Measurements from ENCODE around the gene POC1B. TPM values are rescaled to one million over a fixed set of nuclear protein-coding genes. Genes with fewer than 3 reads are reported as not detected.

Gene POC1B
- total and polyA plus RNA-seq, 5 donors from 2014 or later = 22.1 to 38.0 (median 33.0) TPM

DNA sequence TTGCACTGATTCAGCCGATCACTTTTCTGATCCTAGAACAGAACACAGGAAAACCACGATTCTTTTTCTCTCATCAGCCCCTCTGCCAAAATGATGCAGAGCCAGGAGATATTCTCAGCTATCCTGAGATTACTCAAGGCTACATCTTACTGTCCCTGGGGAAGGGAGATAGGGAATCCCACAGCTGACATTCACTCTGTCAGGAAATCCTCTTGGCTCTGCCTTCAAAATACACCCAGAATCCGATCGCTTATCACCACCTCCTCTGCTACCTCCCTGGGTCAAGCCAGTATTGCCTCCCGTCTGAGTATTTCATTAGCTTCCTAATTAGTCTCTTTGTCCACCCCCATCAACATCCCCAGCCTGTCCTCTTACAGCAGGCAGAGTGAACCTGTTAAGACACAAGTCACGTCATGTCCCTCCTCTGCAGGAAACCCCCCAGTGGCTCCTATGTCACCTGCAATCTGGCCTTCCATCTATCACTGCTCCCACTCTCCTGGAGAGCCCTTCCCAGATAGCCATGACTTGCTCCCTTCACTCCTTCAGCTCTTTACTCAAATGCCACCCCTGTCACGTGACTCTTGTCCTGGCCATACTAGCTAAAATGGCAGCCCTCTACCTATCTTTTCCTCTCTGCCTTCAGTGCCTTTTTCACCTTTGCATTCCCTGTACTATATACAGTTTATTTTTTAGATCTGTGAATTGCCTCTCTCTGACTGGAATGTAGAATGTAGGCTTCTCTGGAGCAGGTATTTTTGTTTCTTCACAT lies 71.6 kb downstream of the POC1B start:
- no peaks in the 10 kb centered on the region for H3K27me3 Mint-ChIP-seq
- H3K27ac ChIP-seq (ENCODE audit: insufficient read depth, low read length, poor library complexity, severe bottlenecking) = no peak overlapping the region
- no peaks in the 10 kb centered on the region for H3K9me3 ChIP-seq (ENCODE audit: control insufficient read depth in 2 of 2, low read length in 2 of 2)
- peaks cover 0 to 18% (median 7%) of the 10 kb centered on the region in 4 donors for H3K4me1 Mint-ChIP-seq
- H3K36me3 ChIP-seq (ENCODE audit: control insufficient read depth, insufficient read depth, low read length) = peaks cover 2% of the 10 kb centered on the region
- H3K27me3 ChIP-seq (ENCODE audit: control insufficient read depth, insufficient read depth, low read length) = no peaks in the 10 kb centered on the region
- H3K27ac Mint-ChIP-seq = peak overlapping the region in 1 of 3 donors; percentile 83
- no peak overlapping the region for H3K4me3 Mint-ChIP-seq
- H3K9me3 Mint-ChIP-seq = no peaks in the 10 kb centered on the region
- no peaks in the 10 kb centered on the region for H3K4me1 ChIP-seq (ENCODE audit: control insufficient read depth, insufficient read depth, low read length, poor library complexity, severe bottlenecking)
- ATAC-seq (ENCODE audit: low read depth in 2 of 2) (no peak), DNase-seq (no peak)
- no peak overlapping the region for H3K4me3 ChIP-seq (ENCODE audit: low read depth, low read length)
- H3K36me3 Mint-ChIP-seq = peaks cover 27% of the 10 kb centered on the region

DNA sequence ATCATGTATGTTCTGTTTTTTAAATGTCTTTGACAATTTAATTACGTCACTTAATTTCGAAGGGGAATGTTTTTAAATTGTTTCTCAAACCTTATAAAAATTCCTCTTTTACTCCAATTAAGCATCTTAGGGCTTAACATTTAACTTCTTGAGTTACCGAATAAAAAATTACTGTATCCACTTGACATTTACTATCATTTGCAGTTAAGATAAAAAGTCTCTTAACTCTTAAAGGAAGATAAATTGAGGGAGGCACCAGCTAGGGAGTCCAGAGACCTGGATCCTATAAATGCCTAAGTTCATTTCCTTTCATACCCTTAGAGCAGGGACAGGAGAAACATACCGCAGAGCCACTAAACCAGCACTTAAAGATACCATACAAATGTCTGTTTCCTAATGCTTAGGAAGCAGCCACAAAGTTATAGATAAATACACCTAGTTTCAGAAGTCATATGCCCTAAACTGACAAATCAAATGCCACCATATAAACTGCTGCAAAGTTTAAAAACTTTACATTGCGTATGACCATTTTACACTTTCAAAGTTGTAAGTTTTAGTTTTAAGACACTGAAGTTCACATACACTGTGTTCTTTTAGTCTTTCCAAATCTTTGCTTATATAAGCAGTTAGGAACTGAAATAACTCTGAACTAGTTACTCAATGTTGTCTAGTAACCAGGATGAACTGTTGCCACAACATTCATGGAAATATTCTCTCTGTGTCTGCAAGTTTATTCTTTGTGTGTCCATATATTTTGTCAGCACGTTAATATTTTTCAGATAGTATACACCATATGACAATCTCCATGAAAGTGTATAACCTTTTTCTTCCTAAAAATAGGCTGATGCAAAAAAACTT lies 72.5 kb downstream of the POC1B start:
- DNase-seq (no peak), ATAC-seq (ENCODE audit: low read depth in 2 of 2) (no peak)
- peaks cover 0 to under 1% (median 0%) of the 10 kb centered on the region in 7 donors for H3K9me3 Mint-ChIP-seq
- no peak overlapping the region for H3K4me3 Mint-ChIP-seq
- H3K9me3 ChIP-seq (ENCODE audit: control insufficient read depth in 2 of 2, low read length in 2 of 2) = no peaks in the 10 kb centered on the region
- no peaks in the 10 kb centered on the region for H3K4me1 ChIP-seq (ENCODE audit: control insufficient read depth, insufficient read depth, low read length, poor library complexity, severe bottlenecking)
- no peak overlapping the region for H3K27ac Mint-ChIP-seq
- H3K36me3 ChIP-seq (ENCODE audit: control insufficient read depth, insufficient read depth, low read length) = peaks cover 10% of the 10 kb centered on the region
- H3K4me1 Mint-ChIP-seq = peaks cover 0 to 21% (median 7%) of the 10 kb centered on the region in 4 donors
- H3K36me3 Mint-ChIP-seq = peaks cover 29% of the 10 kb centered on the region
- no peak overlapping the region for H3K27ac ChIP-seq (ENCODE audit: insufficient read depth, low read length, poor library complexity, severe bottlenecking)
- no peaks in the 10 kb centered on the region for H3K27me3 Mint-ChIP-seq
- H3K4me3 ChIP-seq (ENCODE audit: low read depth, low read length) = no peak overlapping the region
- H3K27me3 ChIP-seq (ENCODE audit: control insufficient read depth, insufficient read depth, low read length) = no peaks in the 10 kb centered on the region

DNA sequence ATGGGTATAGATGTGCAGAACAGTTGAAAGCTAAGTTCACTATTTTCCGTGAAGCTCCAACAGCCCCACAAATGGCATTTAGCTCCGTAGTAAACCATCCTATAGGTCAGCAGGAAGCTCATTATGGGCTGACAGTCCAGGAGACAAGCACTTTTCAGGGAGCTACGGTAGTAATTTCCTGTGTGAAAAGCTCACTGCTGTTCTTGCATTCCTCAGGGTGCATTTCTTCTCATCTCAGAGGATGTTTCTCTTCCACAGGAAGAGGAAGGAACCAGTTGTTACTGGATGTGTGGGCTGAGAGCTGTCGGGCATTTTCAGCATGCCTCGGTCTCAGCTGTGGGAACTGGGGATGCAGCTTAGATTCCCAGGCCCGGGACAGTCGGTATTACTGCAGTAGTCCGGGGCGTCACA lies 74.0 kb downstream of the POC1B start:
- Histone ChIP-seq H3K27me3 (ENCODE audit: control insufficient read depth, insufficient read depth, low read length) (no peaks in the 10 kb centered on the region), H3K36me3 (ENCODE audit: control insufficient read depth, insufficient read depth, low read length) (peaks cover 10% of the 10 kb centered on the region), H3K9me3 (ENCODE audit: control insufficient read depth in 2 of 2, low read length in 2 of 2) (no peaks in the 10 kb centered on the region), H3K27ac (ENCODE audit: insufficient read depth, low read length, poor library complexity, severe bottlenecking) (no peak overlapping the region), H3K4me3 (ENCODE audit: low read depth, low read length) (no peak overlapping the region), H3K4me1 (ENCODE audit: control insufficient read depth, insufficient read depth, low read length, poor library complexity, severe bottlenecking) (no peaks in the 10 kb centered on the region)
- Mint-ChIP-seq H3K9me3 (peaks cover 0 to 3% (median 0%) of the 10 kb centered on the region in 7 donors), H3K36me3 (peaks cover 34% of the 10 kb centered on the region), H3K27ac (no peak overlapping the region), H3K4me3 (no peak overlapping the region), H3K27me3 (no peaks in the 10 kb centered on the region), H3K4me1 (peaks cover 0 to 21% (median 6%) of the 10 kb centered on the region in 4 donors)
- no peak for ATAC-seq (ENCODE audit: low read depth in 2 of 2)
- DNase-seq = no peak

DNA sequence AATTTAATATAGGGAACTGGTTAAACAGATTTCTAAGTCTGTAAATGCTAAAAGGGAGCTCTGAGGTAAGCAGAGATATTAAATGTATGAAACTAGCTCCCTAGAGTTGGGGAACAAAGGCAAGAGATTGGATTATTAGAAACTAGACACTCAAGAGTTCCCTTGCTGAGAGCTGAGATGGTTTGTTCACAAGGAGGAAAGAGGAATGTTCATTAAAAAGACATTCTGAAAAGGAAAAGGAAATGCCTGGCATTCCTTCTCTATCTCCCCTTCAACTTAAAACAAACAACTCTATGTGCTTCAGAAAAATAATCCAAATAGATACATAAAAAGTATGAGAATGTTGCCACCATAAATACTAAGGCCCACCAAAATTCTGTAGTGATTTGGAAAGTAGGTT lies 74.9 kb downstream of the POC1B start:
- H3K4me3 Mint-ChIP-seq = no peak overlapping the region

DNA sequence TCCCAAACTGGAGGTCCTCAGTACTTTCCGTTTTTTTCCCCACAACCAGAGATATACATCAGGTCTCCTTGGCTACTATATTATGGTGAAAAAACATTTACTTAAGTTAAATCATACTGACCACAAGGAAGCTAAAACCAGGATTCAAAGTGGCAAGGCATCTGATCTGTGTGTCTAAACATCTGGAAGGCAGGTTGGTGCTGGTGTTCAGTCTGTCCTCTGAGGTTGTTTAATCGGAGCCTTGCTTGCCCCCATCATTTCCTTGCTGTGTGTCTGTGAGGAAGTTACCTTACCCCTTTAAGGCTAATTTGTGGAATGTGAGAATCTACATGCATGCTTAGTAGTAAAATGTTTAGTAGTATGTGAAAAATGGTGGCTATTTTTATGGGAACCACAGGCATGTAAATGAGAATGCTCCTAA lies 76.9 kb downstream of the POC1B start:
- H3K9me3 ChIP-seq (ENCODE audit: control insufficient read depth in 2 of 2, low read length in 2 of 2) = no peaks in the 10 kb centered on the region
- Mint-ChIP-seq H3K36me3 (peaks cover 23% of the 10 kb centered on the region), H3K27ac (no peak overlapping the region), H3K9me3 (peaks cover 0 to 3% (median 0%) of the 10 kb centered on the region in 7 donors), H3K4me3 (no peak overlapping the region), H3K27me3 (no peaks in the 10 kb centered on the region), H3K4me1 (peaks cover 3 to 10% (median 5%) of the 10 kb centered on the region in 4 donors)
- H3K4me3 ChIP-seq (ENCODE audit: low read depth, low read length) = no peak overlapping the region
- no peak for ATAC-seq (ENCODE audit: low read depth in 2 of 2)
- no peaks in the 10 kb centered on the region for H3K27me3 ChIP-seq (ENCODE audit: control insufficient read depth, insufficient read depth, low read length)
- H3K27ac ChIP-seq (ENCODE audit: insufficient read depth, low read length, poor library complexity, severe bottlenecking) = no peak overlapping the region
- H3K4me1 ChIP-seq (ENCODE audit: control insufficient read depth, insufficient read depth, low read length, poor library complexity, severe bottlenecking) = no peaks in the 10 kb centered on the region
- DNase-seq = no peak
- peaks cover 8% of the 10 kb centered on the region for H3K36me3 ChIP-seq (ENCODE audit: control insufficient read depth, insufficient read depth, low read length)

More for the DNA sequence above, 74.9 kb downstream of the POC1B start:
- H3K9me3 ChIP-seq (ENCODE audit: control insufficient read depth in 2 of 2, low read length in 2 of 2) = no peaks in the 10 kb centered on the region
- Mint-ChIP-seq H3K27ac (no peak overlapping the region), H3K9me3 (peaks cover 0 to 3% (median 0%) of the 10 kb centered on the region in 7 donors), H3K27me3 (no peaks in the 10 kb centered on the region), H3K4me1 (peaks cover 0 to 18% (median 6%) of the 10 kb centered on the region in 4 donors), H3K36me3 (peaks cover 37% of the 10 kb centered on the region)
- H3K36me3 ChIP-seq (ENCODE audit: control insufficient read depth, insufficient read depth, low read length) = peaks cover 10% of the 10 kb centered on the region
- DNase-seq (no peak), ATAC-seq (ENCODE audit: low read depth in 2 of 2) (no peak)
- H3K4me3 ChIP-seq (ENCODE audit: low read depth, low read length) = no peak overlapping the region
- no peaks in the 10 kb centered on the region for H3K4me1 ChIP-seq (ENCODE audit: control insufficient read depth, insufficient read depth, low read length, poor library complexity, severe bottlenecking)
- H3K27me3 ChIP-seq (ENCODE audit: control insufficient read depth, insufficient read depth, low read length) = no peaks in the 10 kb centered on the region
- H3K27ac ChIP-seq (ENCODE audit: insufficient read depth, low read length, poor library complexity, severe bottlenecking) = no peak overlapping the region

DNA sequence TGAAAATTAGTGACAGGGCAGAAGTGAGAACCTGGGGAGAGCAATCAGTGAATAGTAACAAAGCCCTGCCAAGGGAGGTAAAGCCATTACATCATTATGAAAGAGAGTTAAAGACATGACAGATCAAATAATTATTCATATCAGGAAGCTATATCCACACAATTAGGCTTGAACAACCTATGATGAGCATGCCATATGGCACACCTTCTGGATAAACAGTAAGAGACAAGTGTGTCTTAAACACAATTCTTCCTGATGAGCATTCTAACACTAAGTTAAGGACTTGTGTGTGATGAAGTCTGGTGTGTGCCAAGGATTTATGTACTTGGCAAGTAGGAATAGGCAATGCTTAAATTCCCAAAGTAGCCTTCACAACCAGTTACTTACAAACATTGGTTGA lies 77.3 kb downstream of the POC1B start:
- H3K4me1 ChIP-seq (ENCODE audit: control insufficient read depth, insufficient read depth, low read length, poor library complexity, severe bottlenecking) = no peaks in the 10 kb centered on the region
- no peak overlapping the region for H3K27ac Mint-ChIP-seq
- ATAC-seq (ENCODE audit: low read depth in 2 of 2) = no peak
- H3K4me3 Mint-ChIP-seq = no peak overlapping the region
- peaks cover 8% of the 10 kb centered on the region for H3K36me3 ChIP-seq (ENCODE audit: control insufficient read depth, insufficient read depth, low read length)
- H3K36me3 Mint-ChIP-seq = peaks cover 22% of the 10 kb centered on the region
- H3K9me3 ChIP-seq (ENCODE audit: control insufficient read depth in 2 of 2, low read length in 2 of 2) = no peaks in the 10 kb centered on the region
- H3K9me3 Mint-ChIP-seq = peaks cover 0 to 3% (median 0%) of the 10 kb centered on the region in 7 donors
- H3K27ac ChIP-seq (ENCODE audit: insufficient read depth, low read length, poor library complexity, severe bottlenecking) = no peak overlapping the region
- H3K27me3 Mint-ChIP-seq = no peaks in the 10 kb centered on the region
- peaks cover 3 to 10% (median 5%) of the 10 kb centered on the region in 4 donors for H3K4me1 Mint-ChIP-seq
- H3K4me3 ChIP-seq (ENCODE audit: low read depth, low read length) = no peak overlapping the region
- no peaks in the 10 kb centered on the region for H3K27me3 ChIP-seq (ENCODE audit: control insufficient read depth, insufficient read depth, low read length)
- no peak for DNase-seq

DNA sequence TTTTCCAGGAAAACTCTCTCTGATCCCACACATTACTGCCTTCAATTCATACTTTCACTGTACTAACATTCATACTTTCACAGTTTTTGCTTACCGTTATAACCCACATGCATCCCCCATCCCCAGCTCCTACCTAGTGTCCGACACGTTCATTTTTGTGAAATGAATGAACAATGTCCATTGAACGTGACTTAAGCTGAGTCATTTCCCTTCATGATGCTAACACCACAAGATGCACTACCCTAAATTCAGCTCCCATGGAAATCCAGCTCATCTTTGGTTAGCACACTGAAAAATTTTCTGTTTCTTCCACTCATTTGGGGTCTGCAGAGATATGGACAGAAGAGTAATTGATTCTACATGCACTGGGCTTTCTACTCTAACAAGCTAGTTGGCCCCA lies 85.9 kb downstream of the POC1B start:
- Histone ChIP-seq H3K9me3 (ENCODE audit: control insufficient read depth in 2 of 2, low read length in 2 of 2) (no peaks in the 10 kb centered on the region), H3K27me3 (ENCODE audit: control insufficient read depth, insufficient read depth, low read length) (no peaks in the 10 kb centered on the region), H3K4me1 (ENCODE audit: control insufficient read depth, insufficient read depth, low read length, poor library complexity, severe bottlenecking) (peaks cover 5% of the 10 kb centered on the region), H3K27ac (ENCODE audit: insufficient read depth, low read length, poor library complexity, severe bottlenecking) (no peak overlapping the region), H3K4me3 (ENCODE audit: low read depth, low read length) (no peak overlapping the region), H3K36me3 (ENCODE audit: control insufficient read depth, insufficient read depth, low read length) (peaks cover 3% of the 10 kb centered on the region)
- H3K27ac Mint-ChIP-seq = peak overlapping the region in 1 of 3 donors; percentile 83
- no peaks in the 10 kb centered on the region for H3K27me3 Mint-ChIP-seq
- DNase-seq (no peak), ATAC-seq (ENCODE audit: low read depth in 2 of 2) (no peak)
- peaks cover 7 to 33% (median 26%) of the 10 kb centered on the region in 4 donors for H3K4me1 Mint-ChIP-seq
- H3K4me3 Mint-ChIP-seq = no peak overlapping the region
- H3K36me3 Mint-ChIP-seq = peaks cover 48% of the 10 kb centered on the region
- H3K9me3 Mint-ChIP-seq = peaks cover 0 to 10% (median 3%) of the 10 kb centered on the region in 7 donors

Measured in CD4-positive, CD25-positive, alpha-beta regulatory T cell (primary cell).